AG10803 (cell line): ENCODE results near the gene ROPN1.
"Not testable (repeated sequence)": the region's sequence is repeated elsewhere in the genome, so short reads cannot be mapped to it uniquely, and the experiment has no call there.

Experiments used
- DNase-seq: peaks from one replicate; pipeline ENCODE4 v3.0.0; 2010; ENCODE audit warnings: low read depth
- H3K4me3 ChIP-seq: 2 replicates; pipeline ENCODE4 v1.5.1; 2011; ENCODE audit warnings: mild to moderate bottlenecking, low read length, control low read depth
- TF ChIP-seq, protein P1 (sequence below): conservative IDR thresholded peaks from 2 replicates; pipeline ENCODE4 v1.5.1; 2011; ENCODE audit warnings: mild to moderate bottlenecking, low read length, control low read depth, inconsistent platforms

The ROPN1 gene

DNA sequence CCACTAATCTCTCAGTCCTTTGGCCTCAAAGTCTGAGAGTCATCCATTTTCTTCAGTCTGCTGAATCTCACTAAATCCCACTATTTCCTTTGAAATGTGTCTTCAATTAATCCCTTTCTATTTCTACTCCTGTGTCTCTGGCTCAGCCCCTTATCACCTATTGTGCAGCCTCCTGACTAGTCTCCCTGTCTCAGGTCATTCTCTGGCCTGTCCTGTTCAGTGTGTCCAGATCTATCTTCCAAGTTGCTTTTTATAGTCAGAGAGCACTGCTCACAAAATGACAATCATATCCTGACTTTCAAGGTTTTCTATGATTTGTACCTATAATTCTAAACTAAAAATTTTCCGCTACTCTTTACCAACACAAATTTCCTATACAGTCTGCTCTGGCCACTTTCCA lies 7.6 kb downstream of the ROPN1 start:
- TF ChIP-seq, protein P1, sequence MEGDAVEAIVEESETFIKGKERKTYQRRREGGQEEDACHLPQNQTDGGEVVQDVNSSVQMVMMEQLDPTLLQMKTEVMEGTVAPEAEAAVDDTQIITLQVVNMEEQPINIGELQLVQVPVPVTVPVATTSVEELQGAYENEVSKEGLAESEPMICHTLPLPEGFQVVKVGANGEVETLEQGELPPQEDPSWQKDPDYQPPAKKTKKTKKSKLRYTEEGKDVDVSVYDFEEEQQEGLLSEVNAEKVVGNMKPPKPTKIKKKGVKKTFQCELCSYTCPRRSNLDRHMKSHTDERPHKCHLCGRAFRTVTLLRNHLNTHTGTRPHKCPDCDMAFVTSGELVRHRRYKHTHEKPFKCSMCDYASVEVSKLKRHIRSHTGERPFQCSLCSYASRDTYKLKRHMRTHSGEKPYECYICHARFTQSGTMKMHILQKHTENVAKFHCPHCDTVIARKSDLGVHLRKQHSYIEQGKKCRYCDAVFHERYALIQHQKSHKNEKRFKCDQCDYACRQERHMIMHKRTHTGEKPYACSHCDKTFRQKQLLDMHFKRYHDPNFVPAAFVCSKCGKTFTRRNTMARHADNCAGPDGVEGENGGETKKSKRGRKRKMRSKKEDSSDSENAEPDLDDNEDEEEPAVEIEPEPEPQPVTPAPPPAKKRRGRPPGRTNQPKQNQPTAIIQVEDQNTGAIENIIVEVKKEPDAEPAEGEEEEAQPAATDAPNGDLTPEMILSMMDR = no peak
- no peak for DNase-seq
- H3K4me3 ChIP-seq = no peak overlapping the region

DNA sequence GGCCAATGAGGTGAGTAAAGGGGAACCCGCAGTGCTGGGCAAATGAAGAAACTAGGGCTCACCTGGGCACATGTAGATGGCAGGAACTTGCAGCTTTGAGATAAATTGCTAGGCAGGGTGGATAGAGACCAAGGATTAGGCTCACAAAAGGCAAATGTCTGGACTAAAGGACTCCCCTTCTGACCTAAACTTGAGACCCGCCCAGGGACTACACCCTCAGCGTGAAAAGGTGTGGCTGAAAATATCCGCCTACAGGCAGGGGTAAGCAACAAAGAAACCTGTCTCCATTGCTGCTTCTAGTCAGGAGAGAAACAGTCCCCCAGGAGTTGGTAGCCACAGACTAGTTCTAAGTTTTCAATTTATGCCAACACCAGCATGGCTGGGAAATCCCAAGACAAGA lies 10.6 kb downstream of the ROPN1 start:
- not testable (repeated sequence) for DNase-seq, H3K4me3 ChIP-seq

DNA sequence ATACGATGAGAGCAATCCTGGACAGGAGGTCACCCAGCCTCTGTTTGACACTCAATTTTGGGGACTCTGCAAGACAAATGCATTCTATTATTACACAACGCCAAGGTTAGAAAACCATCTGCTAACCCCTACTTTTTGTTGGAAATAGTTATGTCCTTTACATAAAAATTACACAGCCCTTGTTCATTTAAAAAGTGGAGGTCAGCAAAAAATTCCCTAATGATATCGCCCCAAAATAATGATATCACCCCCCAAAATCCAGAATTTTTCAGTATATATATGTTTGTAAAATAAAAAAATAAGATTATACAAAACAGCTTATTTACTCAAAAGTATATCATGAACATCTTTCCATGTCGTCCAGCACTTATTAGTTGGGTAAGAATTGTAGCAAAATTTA lies 11.4 kb downstream of the ROPN1 start:
- TF ChIP-seq, protein P1 = no peak
- no peak for DNase-seq

DNA sequence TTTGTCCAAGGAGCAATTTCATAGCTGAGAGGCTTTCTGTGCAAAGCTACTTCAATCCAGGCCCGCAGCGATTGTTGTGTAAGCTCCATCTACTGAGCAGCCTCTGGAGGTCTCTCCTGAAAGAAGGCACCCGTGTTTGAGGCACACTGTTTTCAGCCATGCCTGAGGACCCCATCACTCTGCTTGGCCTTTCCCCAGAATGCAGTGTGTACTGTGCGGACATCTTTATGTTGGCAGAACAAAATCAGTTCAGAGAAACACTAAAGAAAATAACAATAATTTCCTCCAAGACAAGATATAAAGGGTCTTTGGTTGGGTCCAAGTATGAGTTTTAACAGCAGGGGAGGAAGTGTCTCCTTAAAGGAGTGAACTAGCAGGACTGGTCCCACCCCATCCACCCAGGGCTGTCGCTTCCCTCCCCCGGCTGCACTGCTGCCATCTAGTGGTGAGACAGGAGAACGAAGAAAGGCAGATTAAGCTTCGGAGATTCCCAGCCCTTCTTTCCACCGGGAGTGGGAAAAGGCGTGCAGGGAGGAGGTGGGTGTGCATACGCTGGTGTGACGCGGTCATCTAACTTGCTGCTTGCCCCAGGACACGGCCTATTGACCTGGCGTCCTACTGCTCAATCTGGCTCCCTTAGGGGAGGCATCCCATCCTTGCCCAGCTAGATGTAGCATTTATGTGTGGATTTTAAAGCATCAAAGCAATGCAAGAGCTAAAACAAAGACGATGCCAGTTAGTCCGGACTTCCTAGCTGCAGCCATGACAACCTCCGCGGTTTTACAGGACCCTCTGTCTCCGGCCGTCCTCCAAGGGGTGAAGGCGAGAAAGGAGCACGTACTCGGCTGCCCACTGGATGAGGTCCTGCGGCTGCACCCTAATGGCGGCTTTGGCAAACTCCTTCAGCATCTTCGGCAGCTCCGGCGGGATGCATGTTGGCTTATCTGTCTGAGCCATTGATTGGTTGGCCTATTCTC lies 12.1 kb downstream of the ROPN1 start:
- peak overlapping the region; percentile 59 for H3K4me3 ChIP-seq
- peak; percentile 39 for DNase-seq
- TF ChIP-seq, protein P1 = peak; percentile 60

More for the DNA sequence above, 11.4 kb downstream of the ROPN1 start:
- H3K4me3 ChIP-seq = no peak overlapping the region

DNA sequence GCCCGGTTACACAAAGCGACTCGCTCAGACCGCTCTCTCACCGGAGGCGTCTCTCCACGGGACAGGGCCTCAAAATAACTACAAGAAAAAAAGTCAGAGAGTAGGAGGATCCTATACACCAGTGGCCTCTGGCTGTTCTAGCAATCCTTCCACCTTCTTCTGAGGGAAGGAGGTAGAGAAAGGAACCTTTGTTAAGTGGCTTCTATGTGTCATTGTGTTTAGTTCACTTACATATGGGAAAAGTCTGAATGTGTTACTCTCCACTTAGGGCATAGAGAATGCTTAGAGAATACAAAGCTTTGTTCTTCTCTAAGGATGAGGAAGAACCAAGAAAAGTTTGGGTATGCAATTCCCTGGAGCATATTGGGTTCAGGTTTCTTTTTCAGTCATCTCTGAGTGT lies 15.0 kb downstream of the ROPN1 start:
- not testable (repeated sequence) for DNase-seq, H3K4me3 ChIP-seq

DNA sequence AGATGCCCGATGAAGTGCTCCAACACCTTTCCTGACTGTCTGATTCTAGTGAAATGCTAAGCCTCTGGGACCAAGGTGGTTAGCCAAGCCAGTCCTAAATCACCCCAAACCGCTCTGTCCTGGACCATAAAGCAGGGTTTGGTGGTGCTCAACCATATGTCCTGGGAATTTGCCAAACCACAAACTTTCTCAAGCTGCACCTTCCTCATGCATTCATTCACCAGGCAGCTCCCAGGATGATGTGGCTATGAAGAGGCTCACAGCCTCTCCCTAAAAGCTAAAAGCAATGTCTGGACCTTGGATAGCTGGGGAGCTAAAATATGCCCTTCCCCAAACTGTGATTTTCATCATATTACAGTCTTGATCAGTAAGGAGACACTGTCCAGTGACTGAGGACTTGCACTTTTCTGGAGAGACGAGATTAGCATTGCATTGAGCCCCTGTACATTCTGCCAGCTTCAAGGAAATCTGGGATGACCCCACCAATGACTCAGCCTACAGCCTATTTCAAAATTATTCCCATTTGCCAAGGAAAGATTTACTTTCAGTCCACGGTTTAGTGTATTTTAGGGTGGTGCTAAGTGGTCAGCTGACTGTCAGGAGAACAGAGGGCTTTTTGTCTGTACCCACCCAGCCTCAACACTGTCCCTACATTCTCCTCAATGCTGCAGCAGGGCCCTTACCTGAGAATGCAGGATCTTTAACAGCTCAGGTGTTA lies 15.6 kb downstream of the ROPN1 start:
- H3K4me3 ChIP-seq = not testable (repeated sequence)
- peak; percentile 61 for DNase-seq

DNA sequence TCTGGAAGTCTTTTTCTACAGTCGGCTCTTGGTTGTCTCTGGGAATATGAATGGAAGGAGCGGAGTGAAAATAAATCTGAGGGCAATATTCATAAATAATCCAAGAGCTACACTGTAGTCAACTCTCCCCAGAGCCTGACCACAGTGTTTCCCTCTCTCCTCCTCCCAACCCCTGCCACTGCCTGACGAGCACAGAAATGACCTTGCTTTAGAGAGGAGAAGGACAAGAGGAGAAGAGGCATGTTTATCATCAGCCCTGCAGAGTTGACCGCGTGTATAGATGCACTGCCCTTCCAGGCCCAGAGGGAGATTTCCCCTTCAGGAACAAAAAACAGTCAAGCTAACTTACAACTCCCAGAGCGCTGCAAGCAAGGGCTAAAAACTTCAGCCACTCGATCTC lies 16.9 kb downstream of the ROPN1 start:
- H3K4me3 ChIP-seq, DNase-seq: not testable (repeated sequence)

DNA sequence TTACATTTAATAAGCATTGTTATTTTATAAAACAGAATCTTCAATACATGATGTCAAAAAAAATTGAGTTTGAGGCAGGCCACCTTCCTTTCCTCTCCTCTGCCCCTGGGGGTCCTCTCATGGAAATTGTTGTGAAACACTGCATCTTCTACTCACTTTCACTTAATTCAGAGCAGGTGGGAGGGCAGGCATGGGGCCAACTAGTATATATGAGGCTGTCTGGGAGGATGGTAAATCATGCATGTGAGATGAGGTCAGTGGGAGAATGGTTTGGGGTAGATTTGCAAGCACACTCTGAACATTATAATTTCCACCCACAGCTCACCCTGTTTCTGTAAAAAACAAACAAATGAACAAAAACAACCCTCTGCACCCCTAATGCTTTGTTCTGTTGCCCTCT lies 20.5 kb downstream of the ROPN1 start:
- no peak overlapping the region for H3K4me3 ChIP-seq
- TF ChIP-seq, protein P1 = no peak
- DNase-seq = no peak

DNA sequence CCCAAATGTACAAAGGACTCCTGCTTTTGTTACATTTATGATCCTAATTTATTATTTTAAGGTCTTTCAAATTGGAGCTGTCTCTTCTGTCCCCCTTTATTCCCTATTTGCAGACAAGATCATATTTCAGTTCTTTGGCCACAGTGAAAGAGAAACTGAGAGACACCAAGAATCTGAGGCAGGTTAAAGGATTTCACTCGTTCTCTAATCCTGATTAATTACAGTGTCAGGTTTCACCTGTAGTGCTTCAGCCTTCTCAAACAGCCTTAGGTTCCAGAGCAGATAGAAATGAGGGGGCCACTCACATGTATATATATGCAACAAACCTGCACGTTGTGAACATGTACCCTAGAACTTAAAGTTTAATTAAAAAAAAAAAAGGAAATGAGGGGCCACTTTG lies 24.7 kb downstream of the ROPN1 start:
- DNase-seq, H3K4me3 ChIP-seq: not testable (repeated sequence)

DNA sequence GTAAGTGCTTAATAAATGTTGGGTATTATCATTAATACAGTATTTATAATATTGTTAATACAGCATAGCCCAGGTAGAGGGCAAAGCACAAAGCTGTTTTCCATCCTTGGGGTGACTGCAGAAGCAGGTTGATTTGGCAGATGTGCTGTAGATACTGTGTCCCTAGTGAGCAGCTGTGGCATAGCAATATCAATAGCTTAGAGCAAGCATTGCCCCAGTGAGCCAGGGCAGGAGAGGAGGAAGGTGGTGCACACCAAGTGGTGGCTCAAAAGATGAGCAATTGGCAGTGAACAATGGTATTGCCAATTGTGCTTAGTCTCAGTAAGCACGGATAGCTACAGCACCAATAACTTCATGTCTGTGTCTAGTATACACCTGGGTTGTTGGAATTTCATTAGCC lies 25.1 kb downstream of the ROPN1 start:
- DNase-seq, H3K4me3 ChIP-seq: not testable (repeated sequence)

DNA sequence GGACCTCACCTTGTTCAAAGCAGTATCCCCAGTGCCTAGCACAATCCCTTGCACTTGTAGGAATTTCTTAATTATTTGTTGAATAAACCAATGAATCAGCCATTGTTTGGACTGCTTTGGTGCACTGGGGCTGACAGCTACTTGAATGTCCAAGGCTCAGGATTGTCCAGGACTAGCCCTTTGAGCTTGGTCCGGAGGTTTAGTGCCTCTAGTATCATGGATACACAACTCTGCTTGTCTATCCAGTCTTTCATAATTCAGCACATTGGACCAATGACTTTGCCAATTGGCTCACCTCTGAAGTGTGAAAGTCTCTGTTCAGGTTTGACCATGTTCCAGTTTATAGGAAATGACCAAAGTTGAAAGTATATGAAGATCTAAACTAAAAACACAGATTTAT lies 27.1 kb downstream of the ROPN1 start:
- H3K4me3 ChIP-seq, DNase-seq: not testable (repeated sequence)
